GM21390 (cell line): ENCODE measurements around the gene DAB1.

Source experiments
- ATAC-seq: cut with Tn5 transposase; IDR thresholded peaks from one replicate; pipeline ENCODE4 v1.9.1; 2021; ENCODE audit not compliant: unreplicated experiment

DAB1 gene

GRCh38 chr1:56963667-56964066 is 460.2 kb downstream of the DAB1 start:
- no peak for ATAC-seq

- ATAC-seq: no peak
These were observed 462.4 kb downstream of the DAB1 start for GRCh38 chr1:56961426-56961825.

- no peak for ATAC-seq
These were observed 465.3 kb downstream of the DAB1 start for GRCh38 chr1:56958526-56958925.

- no peak for ATAC-seq
These were observed 465.9 kb downstream of the DAB1 start for GRCh38 chr1:56957931-56958330.

- ATAC-seq: no peak
These were observed 469.2 kb downstream of the DAB1 start for GRCh38 chr1:56954664-56955063.

GRCh38 chr1:56953386-56953785 is 470.5 kb downstream of the DAB1 start:
- no peak for ATAC-seq

- no peak for ATAC-seq
These were observed 471.4 kb downstream of the DAB1 start for GRCh38 chr1:56952501-56952900.

- ATAC-seq: no peak
These were observed 475.3 kb downstream of the DAB1 start for GRCh38 chr1:56948403-56949023.
